ENCODE data around the gene NRXN3. TPM values are rescaled to one million over a fixed set of nuclear protein-coding genes. Genes with fewer than 3 reads are reported as not detected.

NRXN3 gene
- total RNA-seq, 1 donor from 2014 or later = 4.1 TPM

- intact Hi-C loops (cut with DNase I) = no loop called here
- no peak for DNase-seq (ENCODE audit: low spot score)
Observed at GRCh38 chr14:78653173-78653572, 483.0 kb downstream of the NRXN3 start.

GRCh38 chr14:78657451-78657850 lies 487.3 kb downstream of the NRXN3 start:
- DNase-seq (ENCODE audit: low spot score) = no peak
- intact Hi-C loops (cut with DNase I) = no loop called here

DNA sequence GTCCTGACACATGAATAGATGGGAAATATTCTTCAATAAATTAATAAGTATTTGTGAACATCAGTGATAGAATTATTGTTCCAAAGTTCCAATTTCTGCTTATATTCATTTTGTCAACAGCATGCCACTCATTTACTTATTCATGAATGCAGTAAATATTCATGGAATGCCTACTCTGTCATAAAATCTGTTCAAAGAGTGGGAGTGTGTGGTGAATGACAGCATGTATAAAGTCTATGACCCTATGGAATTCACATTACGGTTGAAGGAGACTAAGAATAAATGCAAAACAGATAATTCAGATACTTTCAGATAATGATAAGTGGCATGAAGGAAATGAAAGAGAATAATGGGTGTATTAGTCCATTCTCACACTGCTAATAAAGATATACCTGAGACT lies 494.7 kb downstream of the NRXN3 start:
- intact Hi-C loops (cut with DNase I) = no loop called here
- DNase-seq (ENCODE audit: low spot score) = no peak

- DNase-seq (ENCODE audit: low spot score) = no peak
- intact Hi-C loops (cut with DNase I) = no loop called here
Observed at GRCh38 chr14:78666336-78667056, 496.3 kb downstream of the NRXN3 start.

GRCh38 chr14:78667141-78667540 lies 497.0 kb downstream of the NRXN3 start:
- no peak for DNase-seq (ENCODE audit: low spot score)
- intact Hi-C loops (cut with DNase I) = no loop called here

DNA sequence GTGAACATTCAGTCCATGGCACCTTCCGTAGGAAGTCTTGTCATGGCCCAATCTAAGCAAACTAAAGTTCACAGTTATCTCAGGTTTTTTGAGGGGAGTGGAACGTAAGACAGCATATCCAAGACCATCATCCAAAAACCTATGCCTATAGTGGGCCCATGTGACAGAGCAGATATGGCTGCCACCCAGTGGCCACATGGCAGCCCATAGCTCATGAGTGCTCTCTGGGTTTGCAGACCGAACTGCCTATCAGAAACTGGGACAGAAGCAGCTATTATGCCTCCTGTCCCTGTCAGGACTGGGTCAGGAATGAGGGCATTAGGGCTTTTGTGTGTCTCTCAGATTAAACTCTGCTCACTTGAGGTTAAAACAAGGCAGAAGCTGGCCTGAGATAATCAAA lies 503.7 kb downstream of the NRXN3 start:
- DNase-seq (ENCODE audit: low spot score) = no peak
- intact Hi-C loops (cut with DNase I) = no loop called here

DNA sequence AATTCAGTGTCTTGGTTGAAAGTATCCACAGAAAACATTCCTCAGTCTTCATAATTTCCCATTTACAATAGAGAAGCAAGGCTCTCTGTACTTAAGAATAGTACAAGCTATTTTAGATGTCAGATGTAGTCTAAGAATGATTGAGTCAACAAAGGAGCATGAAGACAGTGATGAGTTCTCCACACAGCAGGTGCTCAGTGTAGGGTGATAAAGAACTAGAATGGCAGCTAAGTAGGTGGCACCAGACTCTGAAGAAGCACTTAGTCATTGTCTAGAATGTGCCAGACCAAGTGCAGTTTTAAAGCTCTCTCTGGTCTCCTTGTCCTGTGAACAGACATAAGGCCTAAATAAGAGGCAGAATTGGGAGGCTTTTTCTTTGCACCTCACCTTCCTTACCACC lies 504.6 kb downstream of the NRXN3 start:
- intact Hi-C loops (cut with DNase I) = no loop called here
- no peak for DNase-seq (ENCODE audit: low spot score)

- no peak for DNase-seq (ENCODE audit: low spot score)
- intact Hi-C loops (cut with DNase I) = no loop called here
Observed at GRCh38 chr14:78683206-78683605, 513.0 kb downstream of the NRXN3 start.

- intact Hi-C loops (cut with DNase I) = no loop called here
- DNase-seq (ENCODE audit: low spot score) = no peak
Observed at GRCh38 chr14:78683981-78684380, 513.8 kb downstream of the NRXN3 start.

DNA sequence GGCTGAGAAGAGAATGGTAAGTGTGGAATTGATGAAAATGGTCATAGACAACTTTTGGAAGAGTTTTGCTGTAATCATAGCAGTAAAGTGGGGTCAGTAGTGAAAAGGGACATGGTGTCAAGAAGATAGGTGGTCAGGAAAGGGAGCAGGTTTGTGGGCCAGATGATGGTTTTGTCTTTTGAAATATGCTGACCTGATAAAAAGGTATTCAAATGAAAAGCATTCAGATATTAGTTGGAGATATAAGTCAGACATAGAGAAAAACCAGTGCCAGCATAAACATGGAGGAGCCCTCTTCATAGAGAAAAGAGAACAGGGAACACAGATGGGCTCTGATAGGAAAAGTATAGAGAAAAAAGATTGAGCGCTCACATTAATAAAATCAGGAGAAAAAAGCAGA lies 518.3 kb downstream of the NRXN3 start:
- intact Hi-C loops (cut with DNase I) = no loop called here

GRCh38 chr14:78690836-78691235 lies 520.7 kb downstream of the NRXN3 start:
- DNase-seq (ENCODE audit: low spot score) = no peak
- intact Hi-C loops (cut with DNase I) = no loop called here

More for the DNA sequence above, 518.3 kb downstream of the NRXN3 start:
- DNase-seq (ENCODE audit: low spot score) = no peak

GRCh38 chr14:78697341-78697740 lies 527.2 kb downstream of the NRXN3 start:
- intact Hi-C loops (cut with DNase I) = no loop called here
- no peak for DNase-seq (ENCODE audit: low spot score)

- intact Hi-C loops (cut with DNase I) = no loop called here
- DNase-seq (ENCODE audit: low spot score) = no peak
Observed at GRCh38 chr14:78698991-78699390, 528.8 kb downstream of the NRXN3 start.

DNA sequence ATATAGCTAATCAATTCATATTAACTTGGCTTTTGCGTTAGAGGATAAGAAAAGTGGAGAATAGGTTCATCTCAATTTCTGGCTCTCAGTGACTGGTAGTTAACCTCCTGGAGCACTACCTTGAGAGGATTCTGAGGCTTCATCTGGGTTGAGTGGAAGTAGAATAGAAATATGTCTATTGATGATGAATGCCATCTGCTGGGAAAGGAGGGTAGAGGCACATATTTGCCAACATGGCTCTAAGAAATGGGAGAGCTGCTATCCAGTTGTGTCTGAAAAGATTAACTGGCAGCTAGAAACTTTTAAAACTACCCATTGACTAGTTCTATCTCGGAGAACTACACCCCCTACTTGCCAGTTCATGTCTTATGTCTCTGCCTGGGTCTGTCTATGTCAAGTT lies 530.1 kb downstream of the NRXN3 start:
- no peak for DNase-seq (ENCODE audit: low spot score)
- intact Hi-C loops (cut with DNase I) = no loop called here

DNA sequence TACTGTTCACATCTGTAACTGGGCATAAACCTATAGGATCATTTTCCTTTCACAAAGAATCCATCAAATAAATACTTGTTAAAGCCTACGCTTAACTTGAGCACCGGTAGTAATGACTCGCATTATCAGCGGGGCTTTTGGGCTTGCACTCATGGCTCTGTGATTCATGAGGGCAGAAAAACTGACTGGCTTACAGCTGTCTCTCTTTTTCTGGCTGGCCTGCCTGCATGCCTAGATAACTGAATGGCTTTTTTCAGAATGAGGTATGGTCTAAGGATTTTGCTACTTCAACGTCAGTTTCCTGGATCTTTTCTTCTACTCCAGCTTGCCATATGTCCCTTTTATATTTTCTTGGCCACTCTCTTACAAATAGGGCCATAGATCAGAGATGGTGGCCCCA lies 531.1 kb downstream of the NRXN3 start:
- intact Hi-C loops (cut with DNase I) = no loop called here
- no peak for DNase-seq (ENCODE audit: low spot score)

GRCh38 chr14:78704965-78705364 lies 534.8 kb downstream of the NRXN3 start:
- DNase-seq (ENCODE audit: low spot score) = no peak
- intact Hi-C loops (cut with DNase I) = no loop called here

DNA sequence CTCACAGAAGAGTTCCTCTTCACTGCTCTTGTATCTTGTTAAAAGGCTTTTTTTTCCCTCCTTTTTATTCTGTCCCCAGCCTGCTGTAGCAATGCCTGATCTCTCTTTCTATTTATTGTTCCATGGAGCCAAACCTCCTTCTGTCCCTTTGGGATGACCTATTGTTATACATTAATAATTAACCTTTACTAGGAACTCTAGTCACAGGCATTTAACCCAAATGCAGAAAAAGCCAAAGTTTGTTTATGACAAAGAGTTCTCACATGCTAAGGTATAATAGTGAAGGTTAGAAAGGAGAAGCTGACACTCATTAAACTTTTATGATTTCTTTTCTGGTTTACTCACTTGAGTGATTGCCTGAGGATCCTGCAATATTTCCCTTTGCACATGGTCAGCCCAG lies 535.8 kb downstream of the NRXN3 start:
- intact Hi-C loops (cut with DNase I) = no loop called here

DNA sequence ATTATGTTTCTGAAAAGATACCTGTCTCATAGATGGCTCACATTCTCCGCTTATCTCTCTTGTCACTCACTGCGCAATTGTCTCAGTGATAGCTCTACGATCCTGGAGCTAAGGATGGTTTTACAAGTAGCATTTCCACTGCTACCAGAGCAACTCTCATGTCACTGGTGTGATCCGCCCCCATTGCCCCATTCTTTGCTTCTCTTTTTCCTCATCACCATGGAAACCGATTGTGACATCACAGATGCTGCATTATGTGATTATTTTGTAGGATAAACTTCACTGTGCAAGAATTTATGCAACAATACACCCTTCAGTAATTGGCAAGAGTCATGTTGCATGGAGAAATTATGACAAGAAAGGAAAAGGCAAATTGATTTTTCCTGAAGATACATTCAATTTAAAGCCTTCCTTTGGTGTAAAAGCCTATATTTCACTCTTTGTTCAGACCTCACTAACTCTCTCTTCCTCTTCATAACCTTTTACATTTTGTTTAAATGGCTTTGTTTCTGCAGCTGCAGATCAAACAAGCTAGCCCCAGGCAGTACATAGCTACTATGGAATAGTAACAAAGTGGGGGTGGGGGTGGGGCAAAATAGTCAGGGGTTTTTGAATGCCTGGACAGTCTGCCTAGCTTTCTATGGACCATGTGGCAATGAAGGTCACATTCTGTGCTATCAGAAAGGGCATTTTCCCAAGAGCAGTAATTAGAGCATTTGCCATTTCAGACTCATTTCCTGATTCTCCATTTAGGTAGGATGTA lies 539.8 kb downstream of the NRXN3 start:
- intact Hi-C loops (cut with DNase I) = no loop called here

More for the DNA sequence above, 535.8 kb downstream of the NRXN3 start:
- DNase-seq (ENCODE audit: low spot score) = no peak

DNA sequence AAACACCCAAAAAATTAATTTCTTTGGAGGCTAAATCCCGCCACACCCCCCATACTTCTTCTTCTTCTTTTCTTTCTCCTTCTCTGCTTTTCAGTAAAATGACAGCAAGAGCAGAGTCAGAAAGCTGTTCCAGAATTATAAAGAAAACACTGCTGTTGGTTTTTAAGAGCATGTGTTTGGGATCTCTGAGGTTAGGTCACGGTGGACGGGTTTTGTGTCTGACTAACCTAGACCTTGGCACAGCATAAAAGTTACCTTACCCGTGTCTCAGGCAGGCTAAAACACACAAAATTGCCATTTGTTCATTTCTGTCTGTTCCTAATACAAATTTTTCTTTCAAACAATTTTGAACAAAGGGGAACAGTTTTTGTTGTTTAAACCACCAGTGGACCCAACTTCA lies 540.8 kb downstream of the NRXN3 start:
- intact Hi-C loops (cut with DNase I) = no loop called here
- DNase-seq (ENCODE audit: low spot score) = no peak

More for the DNA sequence above, 539.8 kb downstream of the NRXN3 start:
- no peak for DNase-seq (ENCODE audit: low spot score)

DNA sequence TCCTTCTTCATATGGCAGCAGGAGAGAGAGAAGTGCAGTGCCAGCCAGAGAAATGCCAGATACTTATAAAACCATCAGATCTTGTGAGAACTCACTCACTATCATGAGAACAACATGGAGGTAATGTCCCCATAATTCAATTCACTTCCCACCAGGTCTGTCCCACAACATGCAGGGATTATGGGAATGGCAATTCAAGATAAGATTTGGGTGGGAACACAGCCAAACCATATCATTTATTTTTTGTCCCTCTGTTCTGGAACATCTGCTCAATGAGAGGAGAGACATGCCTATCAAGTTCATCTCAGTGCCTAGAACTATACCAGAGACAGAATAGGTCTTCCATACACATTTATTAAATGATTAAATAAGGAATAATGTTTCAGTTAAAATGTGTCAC lies 543.5 kb downstream of the NRXN3 start:
- intact Hi-C loops (cut with DNase I) = no loop called here
- DNase-seq (ENCODE audit: low spot score) = no peak

- no peak for DNase-seq (ENCODE audit: low spot score)
- intact Hi-C loops (cut with DNase I) = no loop called here
Observed at GRCh38 chr14:78714711-78715110, 544.5 kb downstream of the NRXN3 start.
